NB4 (cell line): ENCODE results near the gene SPHK1.

ENCODE experiments used
- MYC ChIP-seq: IDR thresholded peaks from 2 replicates; pipeline ENCODE4 v1.6.1; 2011; ENCODE audit warnings: low read depth, low read length
- POLR2A ChIP-seq: IDR thresholded peaks from 2 replicates; pipeline ENCODE4 v1.6.1; 2011; ENCODE audit warnings: mild to moderate bottlenecking; ENCODE audit not compliant: insufficient read length; ENCODE audit errors: extremely low read depth
- TF ChIP-seq, protein P1 (sequence below): IDR thresholded peaks from one replicate; pipeline ENCODE4 v1.5.1; 2012; ENCODE audit warnings: low read depth, low read length
- TF ChIP-seq, protein P2 (sequence below): IDR thresholded peaks from 2 replicates; pipeline ENCODE4 v1.6.1; 2011; ENCODE audit warnings: low read depth, low read length

DNA sequence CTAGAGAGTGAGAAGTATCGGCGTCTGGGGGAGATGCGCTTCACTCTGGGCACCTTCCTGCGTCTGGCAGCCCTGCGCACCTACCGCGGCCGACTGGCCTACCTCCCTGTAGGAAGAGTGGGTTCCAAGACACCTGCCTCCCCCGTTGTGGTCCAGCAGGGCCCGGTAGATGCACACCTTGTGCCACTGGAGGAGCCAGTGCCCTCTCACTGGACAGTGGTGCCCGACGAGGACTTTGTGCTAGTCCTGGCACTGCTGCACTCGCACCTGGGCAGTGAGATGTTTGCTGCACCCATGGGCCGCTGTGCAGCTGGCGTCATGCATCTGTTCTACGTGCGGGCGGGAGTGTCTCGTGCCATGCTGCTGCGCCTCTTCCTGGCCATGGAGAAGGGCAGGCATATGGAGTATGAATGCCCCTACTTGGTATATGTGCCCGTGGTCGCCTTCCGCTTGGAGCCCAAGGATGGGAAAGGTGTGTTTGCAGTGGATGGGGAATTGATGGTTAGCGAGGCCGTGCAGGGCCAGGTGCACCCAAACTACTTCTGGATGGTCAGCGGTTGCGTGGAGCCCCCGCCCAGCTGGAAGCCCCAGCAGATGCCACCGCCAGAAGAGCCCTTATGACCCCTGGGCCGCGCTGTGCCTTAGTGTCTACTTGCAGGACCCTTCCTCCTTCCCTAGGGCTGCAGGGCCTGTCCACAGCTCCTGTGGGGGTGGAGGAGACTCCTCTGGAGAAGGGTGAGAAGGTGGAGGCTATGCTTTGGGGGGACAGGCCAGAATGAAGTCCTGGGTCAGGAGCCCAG lies 2.8 kb downstream of the SPHK1 start:
- TF ChIP-seq, protein P1, sequence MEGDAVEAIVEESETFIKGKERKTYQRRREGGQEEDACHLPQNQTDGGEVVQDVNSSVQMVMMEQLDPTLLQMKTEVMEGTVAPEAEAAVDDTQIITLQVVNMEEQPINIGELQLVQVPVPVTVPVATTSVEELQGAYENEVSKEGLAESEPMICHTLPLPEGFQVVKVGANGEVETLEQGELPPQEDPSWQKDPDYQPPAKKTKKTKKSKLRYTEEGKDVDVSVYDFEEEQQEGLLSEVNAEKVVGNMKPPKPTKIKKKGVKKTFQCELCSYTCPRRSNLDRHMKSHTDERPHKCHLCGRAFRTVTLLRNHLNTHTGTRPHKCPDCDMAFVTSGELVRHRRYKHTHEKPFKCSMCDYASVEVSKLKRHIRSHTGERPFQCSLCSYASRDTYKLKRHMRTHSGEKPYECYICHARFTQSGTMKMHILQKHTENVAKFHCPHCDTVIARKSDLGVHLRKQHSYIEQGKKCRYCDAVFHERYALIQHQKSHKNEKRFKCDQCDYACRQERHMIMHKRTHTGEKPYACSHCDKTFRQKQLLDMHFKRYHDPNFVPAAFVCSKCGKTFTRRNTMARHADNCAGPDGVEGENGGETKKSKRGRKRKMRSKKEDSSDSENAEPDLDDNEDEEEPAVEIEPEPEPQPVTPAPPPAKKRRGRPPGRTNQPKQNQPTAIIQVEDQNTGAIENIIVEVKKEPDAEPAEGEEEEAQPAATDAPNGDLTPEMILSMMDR: no peak
- no peak for TF ChIP-seq POLR2A
- TF ChIP-seq, protein P2, sequence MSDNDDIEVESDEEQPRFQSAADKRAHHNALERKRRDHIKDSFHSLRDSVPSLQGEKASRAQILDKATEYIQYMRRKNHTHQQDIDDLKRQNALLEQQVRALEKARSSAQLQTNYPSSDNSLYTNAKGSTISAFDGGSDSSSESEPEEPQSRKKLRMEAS: no peak
- no peak for TF ChIP-seq MYC
